NT2/D1 (cell line): Measurements from ENCODE around the gene CORIN.

Experiments
- YY1 ChIP-seq: IDR thresholded peaks from 2 replicates; pipeline ENCODE4 v1.6.1; 2011; ENCODE audit not compliant: insufficient read length, insufficient read depth
- ZNF274 ChIP-seq: IDR thresholded peaks from 2 replicates; pipeline ENCODE4 v1.6.1; 2011; ENCODE audit warnings: mild to moderate bottlenecking, low read depth, low read length

GRCh38 chr4:47705326-47705981 is 132.4 kb downstream of the CORIN start:
- TF ChIP-seq ZNF274, result no peak
- TF ChIP-seq YY1, result no peak
